ENCODE data around the gene CNN2. TPM values are rescaled to one million over a fixed set of nuclear protein-coding genes. Genes with fewer than 3 reads are reported as not detected.

The CNN2 gene
- polyA plus RNA-seq, 1 donor from 2014 or later, result 42.8 TPM

GRCh38 chr19:1007399-1008251 is 18.8 kb upstream of the CNN2 start:
- Histone ChIP-seq H3K36me3 (ENCODE audit: insufficient read depth, low read length) (no peaks in the 10 kb centered on the region), H4K20me1 (ENCODE audit: insufficient read depth) (no peaks in the 10 kb centered on the region), H3K9me2 (ENCODE audit: insufficient read depth, low read length) (no peaks in the 10 kb centered on the region), H3K27me3 (ENCODE audit: insufficient read depth, low read depth, low read length) (no peaks in the 10 kb centered on the region), H3F3A (ENCODE audit: insufficient read depth, low read length, poor library complexity, severe bottlenecking) (no peaks in the 10 kb centered on the region), H3K27ac (ENCODE audit: low read length) (no peak overlapping the region), H3K4me2 (ENCODE audit: low read length) (no peak overlapping the region), H3K9me3 (ENCODE audit: low read length) (no peaks in the 10 kb centered on the region), H3K9ac (ENCODE audit: low read length) (no peak overlapping the region), H3K79me2 (replicated peaks; ENCODE audit: insufficient read depth, low read length) (no peaks in the 10 kb centered on the region), H3K4me3 (ENCODE audit: low read length) (no peak overlapping the region), H2AFZ (ENCODE audit: low read depth, low read length) (no peak overlapping the region)
- TF ChIP-seq TAF1 (IDR thresholded peaks at IDR 0.05; ENCODE audit: low read depth) (no peak), EZH2 (IDR thresholded peaks at IDR 0.05; ENCODE audit: borderline replicate concordance, insufficient read depth, low read length, poor library complexity, severe bottlenecking) (no peak), EP300 (conservative IDR thresholded peaks at IDR 0.05; ENCODE audit: poor library complexity, severe bottlenecking) (no peak), RAD21 (conservative IDR thresholded peaks at IDR 0.05) (no peak), REST (IDR thresholded peaks at IDR 0.05; ENCODE audit: borderline replicate concordance) (no peak), SMC3 (conservative IDR thresholded peaks at IDR 0.05; ENCODE audit: poor library complexity) (no peak), CTCF (IDR thresholded peaks at IDR 0.05; ENCODE audit: poor library complexity, severe bottlenecking) (no peak), MXI1 (conservative IDR thresholded peaks at IDR 0.05; ENCODE audit: poor library complexity, severe bottlenecking) (no peak), POLR2AphosphoS5 (IDR thresholded peaks at IDR 0.05) (no peak)

- Histone ChIP-seq H3F3A (ENCODE audit: insufficient read depth, low read length, poor library complexity, severe bottlenecking) (no peaks in the 10 kb centered on the region), H3K36me3 (ENCODE audit: insufficient read depth, low read length) (no peaks in the 10 kb centered on the region), H4K20me1 (ENCODE audit: insufficient read depth) (no peaks in the 10 kb centered on the region), H3K9me2 (ENCODE audit: insufficient read depth, low read length) (no peaks in the 10 kb centered on the region), H3K4me3 (ENCODE audit: low read length) (no peak overlapping the region), H3K9ac (ENCODE audit: low read length) (no peak overlapping the region), H3K4me2 (ENCODE audit: low read length) (no peak overlapping the region), H3K27me3 (ENCODE audit: insufficient read depth, low read depth, low read length) (no peaks in the 10 kb centered on the region), H3K9me3 (ENCODE audit: low read length) (no peaks in the 10 kb centered on the region), H2AFZ (ENCODE audit: low read depth, low read length) (no peak overlapping the region), H3K79me2 (replicated peaks; ENCODE audit: insufficient read depth, low read length) (no peaks in the 10 kb centered on the region), H3K27ac (ENCODE audit: low read length) (no peak overlapping the region)
- no peak for TF ChIP-seq SMC3 (conservative IDR thresholded peaks at IDR 0.05; ENCODE audit: poor library complexity)
- no peak for TF ChIP-seq POLR2AphosphoS5 (IDR thresholded peaks at IDR 0.05)
- no peak for TF ChIP-seq REST (IDR thresholded peaks at IDR 0.05; ENCODE audit: borderline replicate concordance)
- TF ChIP-seq EZH2 (IDR thresholded peaks at IDR 0.05; ENCODE audit: borderline replicate concordance, insufficient read depth, low read length, poor library complexity, severe bottlenecking), result no peak
- TF ChIP-seq RAD21 (conservative IDR thresholded peaks at IDR 0.05), result no peak
- no peak for TF ChIP-seq EP300 (conservative IDR thresholded peaks at IDR 0.05; ENCODE audit: poor library complexity, severe bottlenecking)
- TF ChIP-seq CTCF (IDR thresholded peaks at IDR 0.05; ENCODE audit: poor library complexity, severe bottlenecking), result no peak
- no peak for TF ChIP-seq MXI1 (conservative IDR thresholded peaks at IDR 0.05; ENCODE audit: poor library complexity, severe bottlenecking)
- no peak for TF ChIP-seq TAF1 (IDR thresholded peaks at IDR 0.05; ENCODE audit: low read depth)
Measured at GRCh38 chr19:1008268-1009040, 18.0 kb upstream of the CNN2 start.

Data from neural cell (in vitro differentiated cells).